K562 (cell line): Measurements from ENCODE around the gene OPHN1. TPM values are rescaled to one million over a fixed set of nuclear protein-coding genes. Genes with fewer than 3 reads are reported as not detected.

Experiments used
- ATAC-seq: fragments of 200-7000 bp; cut with Tn5 transposase; 3 replicates; pipeline ENCODE4 v1.9.1; 2020; ENCODE audit warnings: moderate library complexity
- BruUV-seq: library from RNA; stranded (reverse); fragments of 400-500 nt; replicated peaks from 2 replicates; lab custom pipeline; 2021; lab: Mats Ljungman, UMichigan
- CTCF ChIA-PET: fragments of 300-600 bp; formaldehyde crosslinking; extraction: SDS; loops from one replicate; lab custom pipeline; 2021; ENCODE audit warnings: low intra/inter-chr PET ratio; lab: Yijun Ruan, JAX
- POLR2A ChIA-PET: fragments of 300-600, 350-650 bp; sonication (Branson Sonifier 250); formaldehyde crosslinking; extraction: SDS; loops from one replicate; lab custom pipeline; 2021; ENCODE audit warnings: antibody characterized with exemption, inconsistent platforms; lab: Yijun Ruan, JAX
- DNase-seq, 4 experiments: peaks; one replicate each; pipeline versions ENCODE4 v3.0.0 to v3.0.0-alpha.2; 2011 to 2018; ENCODE audit warnings: low spot score in 3 of 4, mixed read lengths in 3 of 4; ENCODE audit errors: extremely low read depth in 1 of 4
- FAIRE-seq: peaks from 2 replicates; lab custom pipeline; 2011; peaks lifted over from hg19 to GRCh38; lab: Jason Lieb, UNC
- H2AFZ ChIP-seq: 2 replicates; pipeline ENCODE4 v1.6.0; 2011; ENCODE audit warnings: low read depth, low read length, control low read depth, inconsistent platforms
- H3K27ac ChIP-seq: fragments of 200-600 bp; 3 replicates; pipeline ENCODE4 v1.8.0; 2011; ENCODE audit warnings: low read depth, mild to moderate bottlenecking, control low read depth, inconsistent platforms, low read length, moderate library complexity, mixed read lengths; ENCODE audit errors: extremely low read depth
- H3K27me3 ChIP-seq, 2 experiments: fragments of 300-600 bp in 1 of 2; 2 replicates in 1 of 2; 3 replicates in 1 of 2; pipeline versions ENCODE4 v1.6.0 to v1.8.0; 2011; ENCODE audit warnings: inconsistent platforms in 2 of 2, low read length in 2 of 2, mild to moderate bottlenecking in 1 of 2, mixed read lengths in 1 of 2, moderate library complexity in 1 of 2; ENCODE audit not compliant: control insufficient read depth in 2 of 2, insufficient read depth in 2 of 2
- H3K36me3 ChIP-seq: fragments of 300-600 bp; 3 replicates; pipeline ENCODE4 v1.8.0; 2011; ENCODE audit warnings: mild to moderate bottlenecking, low read length, inconsistent platforms; ENCODE audit not compliant: control insufficient read depth, insufficient read depth
- H3K4me1 ChIP-seq, 2 experiments: fragments of 200-600 bp in 1 of 2; replicated peaks in 1 of 2; 2 replicates in 1 of 2; 3 replicates in 1 of 2; pipeline versions ENCODE4 v1.5.1 to v1.8.0; 2011; ENCODE audit warnings: inconsistent platforms in 2 of 2, low read length in 2 of 2, mild to moderate bottlenecking in 1 of 2, mixed read lengths in 1 of 2, moderate library complexity in 1 of 2; ENCODE audit not compliant: control insufficient read depth in 2 of 2, insufficient read depth in 2 of 2
- H3K4me2 ChIP-seq: 2 replicates; pipeline ENCODE4 v1.6.1; 2011; ENCODE audit warnings: low read length, control low read depth, inconsistent platforms, mixed read lengths; ENCODE audit not compliant: insufficient read depth
- H3K4me3 ChIP-seq: fragments of 200-600 bp; sonication (generic), shearing (Covaris generic); 2 replicates; pipeline ENCODE4 v1.5.1; 2016; ENCODE audit warnings: control low read depth, inconsistent platforms
- H3K79me2 ChIP-seq: fragments of 200-600 bp; 3 replicates; pipeline ENCODE4 v1.8.0; 2011; ENCODE audit warnings: low read length, inconsistent platforms; ENCODE audit not compliant: control insufficient read depth, insufficient read depth
- H3K9ac ChIP-seq, 2 experiments: 2 replicates each; pipeline versions ENCODE4 v1.6.0 to v1.6.1; 2011; ENCODE audit warnings: low read depth in 2 of 2, low read length in 2 of 2, control low read depth in 1 of 2, inconsistent platforms in 1 of 2, mild to moderate bottlenecking in 1 of 2, mixed read lengths in 1 of 2; ENCODE audit not compliant: insufficient read depth in 1 of 2
- H3K9me1 ChIP-seq: one replicate; pipeline ENCODE4 v1.6.0; 2011; ENCODE audit warnings: inconsistent platforms, mild to moderate bottlenecking, low read length, moderate library complexity; ENCODE audit not compliant: control insufficient read depth, insufficient read depth
- H3K9me3 ChIP-seq: replicated peaks from 2 replicates; pipeline ENCODE4 v1.5.1; 2011; ENCODE audit warnings: low read depth, low read length, inconsistent platforms; ENCODE audit not compliant: control insufficient read depth, insufficient read depth
- H4K20me1 ChIP-seq: replicated peaks from 2 replicates; pipeline ENCODE4 v1.6.1; 2011; ENCODE audit warnings: low read length, inconsistent platforms, mixed read lengths; ENCODE audit not compliant: control insufficient read depth, insufficient read depth
- FOXA1 ChIP-seq: fragments of 450-650 bp; IDR thresholded peaks from 2 replicates; pipeline ENCODE4 v1.6.1; 2016; ENCODE audit warnings: mild to moderate bottlenecking, borderline replicate concordance
- ILF3 ChIP-seq: fragments of 450-650 bp; IDR thresholded peaks from 2 replicates; pipeline ENCODE4 v1.6.1; 2018; ENCODE audit warnings: antibody characterized with exemption, mild to moderate bottlenecking, moderate library complexity, borderline replicate concordance
- NBN ChIP-seq: fragments of 450-650 bp; IDR thresholded peaks from 2 replicates; pipeline ENCODE4 v1.6.1; 2016; ENCODE audit warnings: low read depth, mild to moderate bottlenecking
- PTBP1 ChIP-seq: fragments of 200-400 bp; formaldehyde crosslinking; IDR thresholded peaks from 2 replicates; pipeline ENCODE4 v1.6.1; 2017; ENCODE audit warnings: low read depth, low read length
- SMAD4 ChIP-seq: fragments of 250-450 bp; sonication (Bioruptor Pico); conservative IDR thresholded peaks from 2 replicates; pipeline ENCODE4 v1.8.0; 2021; ENCODE audit warnings: inconsistent platforms, mild to moderate bottlenecking, moderate library complexity
- SRSF3 ChIP-seq: fragments of 200-400 bp; formaldehyde crosslinking; IDR thresholded peaks from 2 replicates; pipeline ENCODE4 v1.6.1; 2016; ENCODE audit warnings: mild to moderate bottlenecking, low read length, moderate library complexity; ENCODE audit not compliant: insufficient read depth
- SRSF7 ChIP-seq: fragments of 200-400 bp; formaldehyde crosslinking; optimal IDR thresholded peaks from 2 replicates; pipeline ENCODE3; 2017; ENCODE audit warnings: mild to moderate bottlenecking, low read depth, low read length
- XRCC4 ChIP-seq: IDR thresholded peaks from one replicate; pipeline ENCODE4 v1.6.1; 2011; ENCODE audit not compliant: insufficient read depth, insufficient read length; ENCODE audit errors: extremely low read depth
- ZBTB17 ChIP-seq: fragments of 450-650 bp; formaldehyde crosslinking; IDR thresholded peaks from 2 replicates; pipeline ENCODE4 v1.4.0; 2020; ENCODE audit warnings: mild to moderate bottlenecking
- ZFP30 ChIP-seq: fragments of 250-450 bp; sonication (Bioruptor Pico); IDR thresholded peaks from 2 replicates; pipeline ENCODE4 v1.8.0; 2022; ENCODE audit warnings: moderate library complexity, mild to moderate bottlenecking, inconsistent platforms, borderline replicate concordance
- ZNF217 ChIP-seq: sonication (generic); formaldehyde crosslinking; IDR thresholded peaks from 2 replicates; pipeline ENCODE4 v1.8.0; 2022; ENCODE audit warnings: mild to moderate bottlenecking, missing genetic modification reagents
- ZNF436 ChIP-seq: fragments of 250-450, 450-650 bp; sonication (Bioruptor Pico); formaldehyde crosslinking; IDR thresholded peaks from 2 replicates; pipeline ENCODE4 v1.7.0; 2020; ENCODE audit warnings: mild to moderate bottlenecking
- WGBS: fragments of 100-300 bp; shearing (Covaris generic); methylation state at CpG from one replicate; pipeline ENCODE4 v1.1.6; 2016; ENCODE audit warnings: low coverage, mixed read lengths; ENCODE audit not compliant: insufficient coverage; ENCODE audit errors: missing lambda C conversion rate; 5-methylcytosine and 5-hydroxymethylcytosine counted together
- in situ Hi-C: fragments of 300-500 bp; cut with MboI; formaldehyde crosslinking; loops from 4 replicates; pipeline ENCODE4 v1.15.0; 2018; ENCODE audit warnings: inconsistent platforms, mixed read lengths
- intact Hi-C: fragments of 100-400 bp; cut with micrococcal nuclease; formaldehyde crosslinking; loops from 2 replicates; pipeline ENCODE4 v1.14.2; 2022
- polyA plus RNA-seq, 8 experiments: library from polyadenylated mRNA; depleted of rRNA in 4 of 8; stranded (reverse) in 5 of 8; unstranded in 3 of 8; fragments of >200 nt; fragmentation: Nextera tagmentation in 2 of 8; fragmentation: Illumina TruSeq in 1 of 8; extraction: Ambion mirVana in 2 of 8; extraction: Trizol in 1 of 8; gene quantifications; 2 replicates each; pipeline versions ENCODE4 v1.2.1 to v1.2.3, GENCODE V29; 2011 to 2014; ENCODE audit warnings: inconsistent platforms in 1 of 8, missing spikeins in 1 of 8
- total RNA-seq, 7 experiments: library from RNA; depleted of rRNA in 6 of 7; stranded (reverse); fragments of >200 nt in 6 of 7; fragmentation: Illumina TruSeq in 2 of 7; extraction: Trizol in 2 of 7; gene quantifications; 2 replicates each; pipeline versions ENCODE4 v1.2.1 to v1.2.3, GENCODE V29; 2011 to 2021; ENCODE audit warnings: low replicate concordance in 1 of 7
- TF ChIP-seq, protein P1 (sequence below), 2 experiments: fragments of 450-650 bp; IDR thresholded peaks; 2 replicates each; pipeline ENCODE4 v1.6.1; 2018; ENCODE audit warnings: mild to moderate bottlenecking in 2 of 2, low read depth in 1 of 2; ENCODE audit not compliant: partially characterized antibody in 2 of 2
- TF ChIP-seq, protein P2 (sequence below): fragments of 450-650 bp; formaldehyde crosslinking; IDR thresholded peaks from 2 replicates; pipeline ENCODE4 v1.4.0; 2020; ENCODE audit warnings: mild to moderate bottlenecking, mixed read lengths
- TF ChIP-seq, protein P3 (sequence below): fragments of 150-350 bp; IDR thresholded peaks from 2 replicates; pipeline ENCODE4 v1.6.1; 2014; ENCODE audit warnings: low read depth, mild to moderate bottlenecking, low read length, borderline replicate concordance

The OPHN1 gene
- total and polyA plus RNA-seq, 9 of the 15 experiments (the other 6 are each of a cell fraction or from before 2014, with no cell fraction given) = 0.28 to 1.8 (median 1.0) TPM

DNA sequence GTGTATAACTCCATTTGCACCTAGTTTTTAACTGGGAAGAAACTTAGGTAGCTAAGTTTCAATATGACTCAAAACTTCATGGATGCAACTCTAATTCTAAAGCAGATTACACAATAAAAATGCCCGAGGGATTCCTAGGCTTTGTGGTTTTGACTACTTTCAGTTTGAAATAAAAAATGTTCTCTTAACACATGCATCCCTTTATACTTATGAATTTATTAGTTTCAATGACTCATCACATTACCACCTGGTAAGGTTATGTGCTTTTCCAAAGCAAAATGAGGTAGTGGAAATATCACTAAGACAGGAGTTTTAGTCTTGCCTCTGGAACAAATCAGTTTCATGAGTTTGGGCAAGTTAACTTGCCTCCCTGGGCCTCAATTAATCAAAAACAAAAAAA lies 125.5 kb downstream of the OPHN1 start:
- H3K27ac ChIP-seq = no peak overlapping the region
- no TSS peak for BruUV-seq
- TF ChIP-seq ZNF217 (CRISPR knock-in tag) (no peak), FOXA1 (no peak), SRSF7 (no peak), NBN (no peak), ZFP30 (CRISPR knock-in tag) (no peak), SMAD4 (CRISPR knock-in tag) (no peak), SRSF3 (no peak), ZNF436 (CRISPR knock-in tag) (no peak), PTBP1 (no peak), XRCC4 (no peak), ZBTB17 (CRISPR knock-in tag) (no peak), ILF3 (no peak)
- TF ChIP-seq, protein P1, sequence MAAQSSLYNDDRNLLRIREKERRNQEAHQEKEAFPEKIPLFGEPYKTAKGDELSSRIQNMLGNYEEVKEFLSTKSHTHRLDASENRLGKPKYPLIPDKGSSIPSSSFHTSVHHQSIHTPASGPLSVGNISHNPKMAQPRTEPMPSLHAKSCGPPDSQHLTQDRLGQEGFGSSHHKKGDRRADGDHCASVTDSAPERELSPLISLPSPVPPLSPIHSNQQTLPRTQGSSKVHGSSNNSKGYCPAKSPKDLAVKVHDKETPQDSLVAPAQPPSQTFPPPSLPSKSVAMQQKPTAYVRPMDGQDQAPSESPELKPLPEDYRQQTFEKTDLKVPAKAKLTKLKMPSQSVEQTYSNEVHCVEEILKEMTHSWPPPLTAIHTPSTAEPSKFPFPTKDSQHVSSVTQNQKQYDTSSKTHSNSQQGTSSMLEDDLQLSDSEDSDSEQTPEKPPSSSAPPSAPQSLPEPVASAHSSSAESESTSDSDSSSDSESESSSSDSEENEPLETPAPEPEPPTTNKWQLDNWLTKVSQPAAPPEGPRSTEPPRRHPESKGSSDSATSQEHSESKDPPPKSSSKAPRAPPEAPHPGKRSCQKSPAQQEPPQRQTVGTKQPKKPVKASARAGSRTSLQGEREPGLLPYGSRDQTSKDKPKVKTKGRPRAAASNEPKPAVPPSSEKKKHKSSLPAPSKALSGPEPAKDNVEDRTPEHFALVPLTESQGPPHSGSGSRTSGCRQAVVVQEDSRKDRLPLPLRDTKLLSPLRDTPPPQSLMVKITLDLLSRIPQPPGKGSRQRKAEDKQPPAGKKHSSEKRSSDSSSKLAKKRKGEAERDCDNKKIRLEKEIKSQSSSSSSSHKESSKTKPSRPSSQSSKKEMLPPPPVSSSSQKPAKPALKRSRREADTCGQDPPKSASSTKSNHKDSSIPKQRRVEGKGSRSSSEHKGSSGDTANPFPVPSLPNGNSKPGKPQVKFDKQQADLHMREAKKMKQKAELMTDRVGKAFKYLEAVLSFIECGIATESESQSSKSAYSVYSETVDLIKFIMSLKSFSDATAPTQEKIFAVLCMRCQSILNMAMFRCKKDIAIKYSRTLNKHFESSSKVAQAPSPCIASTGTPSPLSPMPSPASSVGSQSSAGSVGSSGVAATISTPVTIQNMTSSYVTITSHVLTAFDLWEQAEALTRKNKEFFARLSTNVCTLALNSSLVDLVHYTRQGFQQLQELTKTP (IDR thresholded peaks at IDR 0.05; ENCODE audit: low read depth in 1 of 2, partially characterized antibody in 2 of 2) = no peak
- TF ChIP-seq, protein P2, sequence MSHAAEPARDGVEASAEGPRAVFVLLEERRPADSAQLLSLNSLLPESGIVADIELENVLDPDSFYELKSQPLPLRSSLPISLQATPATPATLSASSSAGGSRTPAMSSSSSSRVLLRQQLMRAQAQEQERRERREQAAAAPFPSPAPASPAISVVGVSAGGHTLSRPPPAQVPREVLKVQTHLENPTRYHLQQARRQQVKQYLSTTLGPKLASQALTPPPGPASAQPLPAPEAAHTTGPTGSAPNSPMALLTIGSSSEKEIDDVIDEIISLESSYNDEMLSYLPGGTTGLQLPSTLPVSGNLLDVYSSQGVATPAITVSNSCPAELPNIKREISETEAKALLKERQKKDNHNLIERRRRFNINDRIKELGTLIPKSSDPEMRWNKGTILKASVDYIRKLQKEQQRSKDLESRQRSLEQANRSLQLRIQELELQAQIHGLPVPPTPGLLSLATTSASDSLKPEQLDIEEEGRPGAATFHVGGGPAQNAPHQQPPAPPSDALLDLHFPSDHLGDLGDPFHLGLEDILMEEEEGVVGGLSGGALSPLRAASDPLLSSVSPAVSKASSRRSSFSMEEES = no peak
- TF ChIP-seq, protein P3, sequence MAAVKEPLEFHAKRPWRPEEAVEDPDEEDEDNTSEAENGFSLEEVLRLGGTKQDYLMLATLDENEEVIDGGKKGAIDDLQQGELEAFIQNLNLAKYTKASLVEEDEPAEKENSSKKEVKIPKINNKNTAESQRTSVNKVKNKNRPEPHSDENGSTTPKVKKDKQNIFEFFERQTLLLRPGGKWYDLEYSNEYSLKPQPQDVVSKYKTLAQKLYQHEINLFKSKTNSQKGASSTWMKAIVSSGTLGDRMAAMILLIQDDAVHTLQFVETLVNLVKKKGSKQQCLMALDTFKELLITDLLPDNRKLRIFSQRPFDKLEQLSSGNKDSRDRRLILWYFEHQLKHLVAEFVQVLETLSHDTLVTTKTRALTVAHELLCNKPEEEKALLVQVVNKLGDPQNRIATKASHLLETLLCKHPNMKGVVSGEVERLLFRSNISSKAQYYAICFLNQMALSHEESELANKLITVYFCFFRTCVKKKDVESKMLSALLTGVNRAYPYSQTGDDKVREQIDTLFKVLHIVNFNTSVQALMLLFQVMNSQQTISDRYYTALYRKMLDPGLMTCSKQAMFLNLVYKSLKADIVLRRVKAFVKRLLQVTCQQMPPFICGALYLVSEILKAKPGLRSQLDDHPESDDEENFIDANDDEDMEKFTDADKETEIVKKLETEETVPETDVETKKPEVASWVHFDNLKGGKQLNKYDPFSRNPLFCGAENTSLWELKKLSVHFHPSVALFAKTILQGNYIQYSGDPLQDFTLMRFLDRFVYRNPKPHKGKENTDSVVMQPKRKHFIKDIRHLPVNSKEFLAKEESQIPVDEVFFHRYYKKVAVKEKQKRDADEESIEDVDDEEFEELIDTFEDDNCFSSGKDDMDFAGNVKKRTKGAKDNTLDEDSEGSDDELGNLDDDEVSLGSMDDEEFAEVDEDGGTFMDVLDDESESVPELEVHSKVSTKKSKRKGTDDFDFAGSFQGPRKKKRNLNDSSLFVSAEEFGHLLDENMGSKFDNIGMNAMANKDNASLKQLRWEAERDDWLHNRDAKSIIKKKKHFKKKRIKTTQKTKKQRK = no peak

More for the DNA sequence above, 125.5 kb downstream of the OPHN1 start:
- no peak for FAIRE-seq
- Histone ChIP-seq H3K4me3 (no peak overlapping the region), H3K4me1 (no peaks in the 10 kb centered on the region), H2AFZ (no peak overlapping the region), H3K4me2 (no peak overlapping the region), H3K27me3 (no peaks in the 10 kb centered on the region), H3K36me3 (no peaks in the 10 kb centered on the region), H3K9ac (no peak overlapping the region), H4K20me1 (no peaks in the 10 kb centered on the region), H3K79me2 (no peaks in the 10 kb centered on the region), H3K9me3 (no peaks in the 10 kb centered on the region), H3K9me1 (no peaks in the 10 kb centered on the region)
- in situ Hi-C loops = no loop called here
- intact Hi-C loops = no loop called here
- no peak for ATAC-seq
- no peak for DNase-seq
- WGBS = 23% methylated on average over 1 of the region's 1 CpG
- ChIA-PET POLR2A (no interaction called here), CTCF (no interaction called here)
